ENCODE data around the gene LDAH. TPM values are rescaled to one million over a fixed set of nuclear protein-coding genes. Genes with fewer than 3 reads are reported as not detected.

Gene LDAH
- total RNA-seq, 1 donor from 2014 or later: 5.4 TPM

GRCh38 chr2:20648831-20649230 lies 174.1 kb downstream of the LDAH start:
- intact Hi-C loops (cut with micrococcal nuclease): no loop called here
- no peak for ATAC-seq
- DNase-seq: no peak

DNA sequence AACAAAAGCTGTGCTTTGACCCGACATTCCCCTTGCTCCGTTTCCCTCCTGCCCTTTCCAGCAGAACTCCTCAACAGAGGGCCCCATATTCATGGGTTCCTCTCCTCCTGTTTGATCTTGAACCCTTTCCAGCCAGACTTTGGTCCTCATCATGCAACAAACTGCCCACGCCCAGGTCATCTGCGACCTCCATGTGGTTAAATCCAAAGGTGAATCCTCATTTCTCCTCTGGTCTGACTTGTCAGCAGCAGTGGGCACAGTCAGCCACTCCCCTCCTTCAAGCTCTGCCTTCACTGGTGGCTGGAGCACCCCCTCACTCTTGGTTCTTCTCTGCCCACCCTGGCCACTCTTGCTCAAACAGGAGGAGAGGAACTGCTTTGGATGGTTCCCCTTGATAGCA lies 174.7 kb downstream of the LDAH start:
- intact Hi-C loops (cut with micrococcal nuclease): no loop called here
- DNase-seq: no peak

GRCh38 chr2:20647738-20648137 lies 175.2 kb downstream of the LDAH start:
- no peak for DNase-seq
- intact Hi-C loops (cut with micrococcal nuclease): no loop called here
- ATAC-seq: no peak

More for the DNA sequence above, 174.7 kb downstream of the LDAH start:
- no peak for ATAC-seq

DNA sequence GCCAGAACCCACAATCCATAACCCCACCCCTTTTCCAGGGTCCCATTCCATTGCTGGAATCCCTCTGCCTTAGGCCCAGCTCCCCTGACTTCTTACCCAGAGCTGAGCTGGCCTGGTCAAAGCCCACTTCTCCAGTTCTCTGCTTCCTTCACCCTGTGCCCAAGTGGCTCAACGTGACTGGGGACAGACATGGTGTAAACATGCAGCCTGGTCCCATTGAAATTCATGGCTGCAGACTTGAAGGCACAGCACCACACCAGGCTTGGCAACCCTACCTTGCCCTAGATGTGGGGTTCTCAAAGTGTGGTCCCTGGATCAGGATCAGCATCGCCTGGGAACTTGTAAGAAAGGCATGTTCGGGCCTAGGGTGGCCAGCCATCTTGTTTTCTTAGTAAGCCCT lies 175.7 kb downstream of the LDAH start:
- no peak for DNase-seq
- intact Hi-C loops (cut with micrococcal nuclease): no loop called here

DNA sequence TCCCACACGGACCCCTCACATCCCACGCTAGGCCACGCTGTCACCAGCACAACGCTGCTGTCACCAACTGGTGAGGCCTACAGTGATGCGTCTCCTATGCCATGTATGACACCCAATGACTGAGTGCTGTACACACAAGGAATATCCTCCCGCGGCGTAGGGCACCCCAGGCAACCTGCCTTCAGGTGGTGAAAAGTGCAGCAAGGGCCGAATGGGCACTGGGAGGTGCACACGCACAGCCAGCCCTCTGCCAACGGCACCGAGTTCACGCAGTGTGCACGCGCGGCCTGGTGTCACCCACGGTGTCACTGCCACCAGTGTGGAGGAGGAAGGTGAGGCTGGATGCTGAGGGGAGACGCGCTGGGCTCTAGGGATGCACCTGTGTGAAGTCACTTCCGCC lies 176.5 kb downstream of the LDAH start:
- ATAC-seq: no peak
- intact Hi-C loops (cut with micrococcal nuclease): no loop called here
- no peak for DNase-seq

More for the DNA sequence above, 175.7 kb downstream of the LDAH start:
- ATAC-seq: no peak

DNA sequence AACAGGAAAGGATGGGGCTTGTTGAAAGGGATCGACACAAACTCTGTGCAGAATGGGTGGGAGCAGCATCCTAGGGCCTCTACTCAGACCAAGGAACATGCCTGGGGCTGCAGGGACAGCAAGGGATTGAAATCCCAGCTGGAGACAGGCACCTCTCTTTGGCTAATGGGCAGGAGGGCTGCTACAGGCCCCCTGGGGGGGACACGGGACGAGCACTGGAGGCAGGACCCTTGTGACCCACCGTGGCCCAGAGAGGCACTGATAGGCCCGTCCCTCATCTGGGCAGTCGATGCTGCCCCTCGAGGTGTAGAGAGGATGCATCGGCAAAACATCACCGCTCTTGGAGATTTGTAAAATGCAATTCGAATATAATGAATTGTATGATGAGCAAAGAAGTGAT lies 177.1 kb downstream of the LDAH start:
- ATAC-seq: no peak
- no peak for DNase-seq
- intact Hi-C loops (cut with micrococcal nuclease): no loop called here

DNA sequence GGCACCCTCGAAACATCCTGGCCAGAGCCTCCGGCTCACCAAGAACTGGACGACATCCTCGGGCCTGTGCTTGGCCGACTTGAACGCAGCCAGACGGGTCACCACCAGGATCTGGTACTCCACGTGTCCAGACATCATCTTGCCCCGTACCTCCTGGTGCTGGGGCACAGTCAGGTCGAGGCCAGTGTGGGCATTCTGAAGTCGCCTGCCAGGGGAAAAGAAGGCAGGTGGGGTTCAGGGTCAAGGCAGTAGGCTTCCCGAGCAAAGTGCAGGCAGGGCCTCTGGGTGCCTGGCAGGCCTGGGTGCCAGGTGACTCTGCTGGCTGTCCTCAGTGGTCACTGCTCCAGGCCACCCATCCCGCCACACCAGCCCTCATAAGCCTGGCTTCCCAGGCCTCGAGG lies 177.6 kb downstream of the LDAH start:
- DNase-seq: no peak
- ATAC-seq: no peak
- intact Hi-C loops (cut with micrococcal nuclease): no loop called here

GRCh38 chr2:20643826-20644225 lies 179.1 kb downstream of the LDAH start:
- intact Hi-C loops (cut with micrococcal nuclease): no loop called here
- DNase-seq (no peak), ATAC-seq (no peak)

- ATAC-seq (no peak), DNase-seq (no peak)
- intact Hi-C loops (cut with micrococcal nuclease): no loop called here
These were observed 179.8 kb downstream of the LDAH start for GRCh38 chr2:20643060-20643459.

GRCh38 chr2:20642055-20642971 lies 180.6 kb downstream of the LDAH start:
- intact Hi-C loops (cut with micrococcal nuclease): no loop called here
- peak; percentile 92 for DNase-seq
- peak; percentile 89 for ATAC-seq

- intact Hi-C loops (cut with micrococcal nuclease): no loop called here
- DNase-seq: no peak
- ATAC-seq: peak; percentile 5
These were observed 181.5 kb downstream of the LDAH start for GRCh38 chr2:20641123-20641985.

DNA sequence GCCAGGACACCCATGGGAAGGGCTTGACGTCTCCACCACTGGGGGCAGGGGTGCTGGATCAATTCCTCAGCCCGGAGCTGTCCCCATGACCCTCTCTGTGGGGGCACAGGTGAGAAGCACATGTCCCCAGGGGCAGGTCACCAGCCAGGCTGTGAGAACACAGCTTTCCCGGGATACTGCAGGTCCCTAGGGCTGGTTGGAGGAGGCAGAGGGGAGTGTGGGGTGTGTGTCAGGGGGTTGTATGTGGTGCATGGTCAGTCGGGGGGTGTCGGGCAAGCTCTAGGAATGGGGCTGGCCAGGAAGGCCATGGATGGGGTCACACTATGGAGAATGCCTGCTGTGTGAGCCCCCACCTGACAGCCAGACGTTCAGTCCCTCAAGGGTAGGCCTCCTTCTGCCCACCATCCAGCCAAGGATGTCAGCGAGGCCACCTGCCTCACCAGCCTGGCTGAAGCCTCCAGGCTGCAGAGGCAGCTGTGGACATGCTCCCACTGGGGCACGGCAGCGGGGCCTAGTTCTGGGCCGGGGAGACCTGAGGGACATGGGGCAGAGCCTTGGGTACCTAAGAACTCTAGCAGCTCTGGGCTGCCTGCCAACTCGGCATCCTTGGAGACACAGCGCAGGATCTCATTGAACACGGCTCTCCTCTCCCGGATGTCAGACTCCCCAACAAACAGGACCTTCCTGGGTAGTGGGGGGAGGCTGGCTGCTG lies 182.3 kb downstream of the LDAH start:
- intact Hi-C loops (cut with micrococcal nuclease): no loop called here
- ATAC-seq: no peak
- DNase-seq: peak; percentile 72

DNA sequence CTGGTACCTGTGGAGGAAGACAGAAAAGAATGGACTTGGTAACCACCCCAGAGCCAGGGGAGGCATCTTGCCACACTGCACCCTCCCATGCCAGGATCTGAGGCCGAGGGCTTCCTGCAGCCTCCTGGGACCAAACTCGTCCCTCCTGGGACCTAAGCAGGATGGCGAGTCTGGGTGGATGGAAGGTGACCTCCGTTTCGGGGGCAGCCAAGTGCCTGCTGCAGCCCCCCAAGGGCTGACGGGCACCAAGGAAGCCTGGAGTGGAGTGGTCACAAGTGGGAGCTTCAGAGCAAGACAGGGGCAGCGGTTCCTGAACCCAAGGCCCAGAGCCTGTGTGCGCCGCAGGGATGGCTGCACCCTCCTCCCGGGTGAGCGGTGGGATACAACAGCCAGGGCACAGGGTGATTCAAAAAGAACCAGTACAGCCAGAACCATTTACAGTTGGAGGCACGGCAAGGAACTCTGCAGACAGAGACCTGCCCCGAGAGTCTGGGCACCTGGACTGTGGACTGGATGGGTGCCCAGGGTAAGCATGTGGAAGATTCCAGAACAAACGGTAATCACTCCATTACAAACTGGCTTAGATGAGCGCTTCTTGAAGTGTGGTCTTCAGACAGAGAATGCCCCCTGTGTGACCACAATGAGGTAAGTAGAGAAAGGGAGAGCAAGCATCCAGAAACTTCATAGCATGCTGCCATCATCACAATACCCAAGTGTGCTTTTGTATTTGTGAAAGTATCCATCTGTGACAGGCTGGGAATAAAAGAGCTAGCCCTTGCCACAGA lies 184.1 kb downstream of the LDAH start:
- no peak for ATAC-seq
- DNase-seq: no peak
- intact Hi-C loops (cut with micrococcal nuclease): no loop called here

DNA sequence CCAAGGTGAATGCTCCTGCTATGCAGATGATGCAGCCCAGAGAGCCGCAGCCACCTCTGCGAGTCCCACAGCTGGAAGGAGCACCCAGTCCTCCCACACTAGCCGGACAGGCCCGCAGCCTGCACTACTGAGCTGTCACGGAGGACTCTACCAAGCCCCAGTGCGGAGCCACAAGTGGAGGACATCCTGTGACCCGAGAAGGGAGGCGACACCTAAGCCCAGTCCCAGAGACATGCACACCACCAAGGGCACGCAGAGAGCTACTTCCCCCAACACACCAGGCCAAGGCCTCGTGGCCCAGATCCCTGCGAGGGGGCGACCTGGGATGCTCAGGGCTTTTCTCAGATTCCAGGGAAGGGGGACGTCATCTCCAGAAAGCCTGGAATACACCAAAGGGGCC lies 184.9 kb downstream of the LDAH start:
- ATAC-seq: no peak

GRCh38 chr2:20637147-20637546 lies 185.8 kb downstream of the LDAH start:
- ATAC-seq (peak; percentile 74), DNase-seq (peak; percentile 70)
- intact Hi-C loops (cut with micrococcal nuclease): loop anchor here (2.0 kb wide), 1 partner anchor 194 kb away; no protein-coding TSS in a partner anchor

More for the DNA sequence above, 184.9 kb downstream of the LDAH start:
- intact Hi-C loops (cut with micrococcal nuclease): no loop called here
- DNase-seq: no peak

DNA sequence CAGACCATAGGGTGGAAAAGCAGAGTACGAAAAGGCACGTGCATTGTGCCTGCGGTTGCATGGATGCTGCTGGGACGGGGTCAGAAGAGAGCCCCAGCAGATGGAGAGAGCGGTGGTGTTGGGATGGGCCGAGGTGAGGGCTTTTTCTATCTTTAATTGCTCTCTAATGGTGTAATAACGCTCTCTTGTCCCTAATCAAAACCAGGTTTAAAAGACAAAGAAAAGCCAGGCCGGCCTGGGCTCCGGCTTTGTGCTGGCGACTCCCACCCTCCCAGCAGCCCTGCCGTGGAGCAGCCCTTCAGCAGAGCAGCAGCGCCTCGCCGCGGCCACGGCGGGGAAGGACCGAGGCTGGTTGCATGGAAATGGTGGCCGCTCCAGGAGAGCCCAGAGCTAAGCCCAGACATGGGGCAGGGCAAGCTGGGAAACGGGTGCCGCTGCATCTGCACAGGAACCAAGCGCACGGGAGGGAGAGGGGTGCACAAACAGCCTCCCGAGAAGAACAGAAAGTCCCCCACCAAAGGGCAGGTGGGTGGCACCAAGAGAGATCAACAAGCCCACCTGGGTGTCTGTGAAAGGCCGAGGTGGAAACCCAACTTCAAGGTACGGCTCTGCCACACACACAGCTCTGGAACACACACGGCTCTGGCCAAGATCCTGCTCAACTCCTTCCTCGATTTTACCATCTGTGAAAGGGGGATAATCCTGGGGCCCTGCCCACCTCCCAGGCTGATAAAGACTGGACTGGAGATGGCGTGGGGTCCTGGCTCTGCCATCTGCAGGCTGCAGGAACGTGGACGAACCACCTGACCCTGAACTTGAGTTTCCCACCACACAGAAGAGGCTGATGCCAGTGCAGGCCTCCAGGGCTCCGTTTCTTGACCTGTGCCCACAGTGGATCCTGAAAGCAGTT lies 187.0 kb downstream of the LDAH start:
- intact Hi-C loops (cut with micrococcal nuclease): loop anchor here (2.0 kb wide), 1 partner anchor 193 kb away; no protein-coding TSS in a partner anchor
- peak; percentile 92 for DNase-seq
- peak; percentile 86 for ATAC-seq

- intact Hi-C loops (cut with micrococcal nuclease): no loop called here
These were observed 187.8 kb downstream of the LDAH start for GRCh38 chr2:20635113-20635510.

More at GRCh38 chr2:20635113-20635510, 187.8 kb downstream of the LDAH start:
- DNase-seq (no peak), ATAC-seq (no peak)
